Activated CD4-positive, alpha-beta T cell treated with anti-CD3 and anti-CD28 coated beads, Interleukin-2, amount 50 U/mL, for 48 hours (primary cell): ENCODE measurements around the gene EML1.
"Not testable (repeated sequence)": the region's sequence is repeated elsewhere in the genome, so short reads cannot be mapped to it uniquely, and the experiment has no call there.

Experiments used
- DNase-seq, 2 experiments: peaks; one replicate each; pipeline ENCODE4 v3.0.0-alpha.2; 2020

EML1 gene

DNA sequence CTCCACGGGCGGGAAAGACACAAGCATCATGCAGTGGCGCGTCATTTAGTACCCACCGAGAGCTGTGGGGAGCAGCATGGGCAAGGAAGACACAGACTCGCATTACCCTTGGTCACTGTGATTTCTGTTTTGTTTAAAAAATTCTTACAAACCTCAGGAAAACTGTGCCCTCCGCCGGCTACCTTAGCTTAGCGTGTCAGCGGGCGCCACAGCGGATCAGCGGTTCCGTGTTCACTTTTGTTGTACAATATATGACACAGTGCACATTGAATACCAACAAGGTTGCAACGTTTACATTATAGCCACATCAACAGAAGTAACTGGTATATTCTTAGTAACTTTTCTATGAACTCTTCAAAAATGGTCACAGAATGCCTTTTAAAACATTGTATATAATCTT lies 146.9 kb downstream of the EML1 start:
- no peak for DNase-seq

DNA sequence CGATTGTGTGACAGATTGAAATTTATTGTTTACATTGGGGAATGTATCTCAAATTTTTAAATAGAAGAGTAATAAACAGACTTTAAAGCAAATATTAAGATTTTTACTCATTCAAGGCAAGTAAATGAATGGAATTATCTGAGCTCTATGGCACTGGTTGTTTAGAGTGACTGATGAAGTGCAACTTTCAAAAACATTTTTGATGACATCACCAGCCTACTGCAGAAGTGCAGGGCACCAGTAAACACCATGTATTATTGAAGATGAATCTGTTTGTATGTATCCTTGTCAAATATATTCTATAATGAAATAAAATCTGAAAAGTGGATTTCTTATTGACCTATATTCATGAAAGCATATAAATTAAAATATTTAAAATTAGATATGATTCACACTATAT lies 148.0 kb downstream of the EML1 start:
- DNase-seq, result no peak

DNA sequence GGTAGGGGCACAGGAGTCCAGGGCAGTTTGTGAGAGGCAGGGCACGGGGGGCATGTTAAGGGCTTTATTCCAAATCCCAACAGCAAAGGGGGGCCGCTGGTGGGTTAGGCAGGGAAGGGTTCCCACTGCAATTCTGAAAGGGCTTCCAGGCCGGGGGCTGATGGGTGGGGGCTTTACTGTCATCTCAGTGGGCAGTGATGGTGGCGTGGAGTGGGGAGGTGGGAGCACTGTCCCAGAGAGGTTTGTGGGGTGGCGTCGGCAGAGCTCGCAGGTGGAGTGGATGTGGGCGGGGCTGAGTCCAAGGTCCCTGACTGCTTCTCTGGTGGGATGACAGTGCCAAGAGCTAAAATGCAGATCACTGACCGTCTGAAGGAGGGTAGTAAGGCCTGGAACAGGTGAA lies 150.4 kb downstream of the EML1 start:
- no peak for DNase-seq

DNA sequence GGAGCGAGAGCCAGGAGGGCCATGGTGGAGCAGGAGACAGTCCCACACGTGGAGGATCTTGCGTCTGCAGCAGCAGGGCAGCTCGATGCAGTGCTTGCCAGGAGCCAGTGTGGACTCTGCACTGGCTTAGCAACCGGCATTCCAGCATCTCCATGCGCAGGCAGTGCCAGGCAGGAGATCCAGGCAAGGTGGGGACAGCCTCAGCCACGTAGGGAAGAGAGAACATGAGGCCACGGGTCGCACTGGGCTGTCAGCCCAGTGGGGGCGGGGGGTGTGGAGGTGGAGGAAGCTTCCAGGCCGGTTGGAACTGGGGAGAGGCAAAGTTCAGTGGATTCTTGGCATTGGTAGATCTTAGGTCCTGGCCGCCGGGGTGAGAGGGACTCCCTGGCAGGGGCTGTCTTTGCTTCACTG lies 151.0 kb downstream of the EML1 start:
- no peak for DNase-seq

DNA sequence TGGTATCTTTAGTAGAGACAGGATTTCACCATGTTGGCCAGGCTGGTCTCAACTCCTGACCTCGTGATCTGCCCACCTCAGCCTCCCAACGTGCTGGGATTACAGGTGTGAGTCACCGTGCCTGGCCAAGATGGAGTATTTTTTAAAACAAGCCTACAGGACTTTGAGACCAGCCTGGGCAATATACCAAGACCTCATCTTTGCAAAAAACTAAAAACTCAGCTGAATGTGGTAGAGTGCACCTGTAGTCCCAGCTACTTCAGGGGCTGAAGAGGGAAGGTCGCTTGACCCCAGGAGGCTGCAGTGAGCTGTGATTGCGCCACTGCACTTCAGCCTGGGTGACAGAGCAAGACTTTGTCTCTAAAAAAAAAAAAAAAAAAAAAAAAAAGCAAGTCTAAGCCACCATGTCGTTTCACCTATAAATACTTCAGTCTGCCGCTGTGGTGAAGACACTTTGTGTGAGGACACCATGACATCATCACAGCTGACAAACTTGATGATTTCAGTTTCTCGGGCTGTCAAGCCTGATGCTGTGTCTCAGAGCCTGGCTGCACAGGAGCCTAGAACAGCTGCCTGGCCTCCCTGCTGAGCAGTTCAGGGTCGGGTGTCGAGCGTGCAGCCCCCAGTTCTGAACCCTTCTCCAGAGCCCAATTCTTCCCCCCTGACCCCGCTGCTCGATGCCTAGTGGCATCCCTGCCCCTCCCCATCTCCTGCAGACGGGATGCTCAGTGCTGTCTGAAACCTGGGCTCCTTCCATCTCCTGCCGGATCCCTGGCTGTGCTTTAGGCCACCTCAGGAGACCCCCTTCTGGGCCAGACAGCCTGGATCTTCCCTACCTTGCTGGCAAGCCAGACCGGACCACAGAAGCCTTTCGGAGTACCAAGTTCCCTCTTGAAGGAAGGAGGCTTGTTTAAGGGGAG lies 152.8 kb downstream of the EML1 start:
- DNase-seq, result no peak

DNA sequence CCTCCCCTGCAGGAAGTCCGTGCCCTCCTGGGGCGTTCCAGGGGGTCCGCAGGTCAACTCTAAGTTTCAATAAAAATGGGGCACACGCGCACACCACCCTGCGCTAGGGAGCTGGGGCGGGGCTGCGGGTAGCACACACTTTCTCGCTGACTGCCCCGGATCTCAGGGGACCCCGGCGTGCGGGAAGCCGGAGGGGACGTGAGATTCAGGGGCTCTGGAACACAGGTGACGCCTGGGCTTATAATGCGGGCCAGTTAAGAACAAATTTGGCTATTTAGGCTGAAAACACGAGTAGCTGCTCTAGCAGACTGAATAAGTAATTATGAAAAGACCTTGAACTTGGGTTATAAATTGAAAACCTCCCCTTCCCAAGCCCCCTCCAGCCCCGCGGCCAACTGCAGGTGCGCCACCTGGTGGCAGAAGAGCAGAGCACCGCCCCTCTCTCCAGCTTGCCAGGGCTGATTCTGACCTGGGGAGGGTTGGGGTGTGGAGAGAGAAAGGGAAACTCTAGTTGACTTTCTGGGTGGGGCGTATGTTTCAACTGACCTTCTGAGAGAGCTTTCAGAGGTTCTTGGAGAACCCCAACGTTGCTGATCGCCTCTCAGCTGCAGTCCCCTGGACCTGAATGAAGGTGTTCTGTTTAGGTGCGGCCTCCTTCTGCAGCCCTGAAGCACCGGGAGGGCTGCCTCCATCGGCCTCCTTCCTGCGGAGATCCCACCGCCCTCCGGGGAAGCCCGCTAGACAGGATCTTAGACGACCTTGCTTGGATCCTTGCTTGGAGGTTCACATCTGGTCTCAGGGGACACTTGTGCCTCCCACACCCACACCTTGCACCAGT lies 153.7 kb downstream of the EML1 start:
- peak; percentile 54 to 62 for DNase-seq

DNA sequence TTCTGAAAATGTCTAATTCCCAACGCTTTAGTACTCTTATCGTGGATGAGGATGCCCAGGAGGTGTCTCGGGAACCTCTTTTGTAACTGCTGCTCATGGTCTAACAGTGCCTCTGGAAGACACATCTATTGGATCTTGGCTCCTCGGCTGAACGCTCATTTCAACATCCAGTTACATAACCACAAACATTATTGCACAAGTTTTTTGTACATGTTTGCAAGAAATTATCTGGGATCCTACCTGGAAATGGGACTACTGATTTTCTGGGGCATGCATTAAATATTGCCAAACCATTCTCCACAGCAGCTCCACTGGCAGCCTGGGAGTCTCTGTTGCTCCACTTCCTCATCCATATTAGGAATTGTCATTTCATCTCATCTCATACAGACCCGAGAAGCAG lies 154.5 kb downstream of the EML1 start:
- no peak for DNase-seq

DNA sequence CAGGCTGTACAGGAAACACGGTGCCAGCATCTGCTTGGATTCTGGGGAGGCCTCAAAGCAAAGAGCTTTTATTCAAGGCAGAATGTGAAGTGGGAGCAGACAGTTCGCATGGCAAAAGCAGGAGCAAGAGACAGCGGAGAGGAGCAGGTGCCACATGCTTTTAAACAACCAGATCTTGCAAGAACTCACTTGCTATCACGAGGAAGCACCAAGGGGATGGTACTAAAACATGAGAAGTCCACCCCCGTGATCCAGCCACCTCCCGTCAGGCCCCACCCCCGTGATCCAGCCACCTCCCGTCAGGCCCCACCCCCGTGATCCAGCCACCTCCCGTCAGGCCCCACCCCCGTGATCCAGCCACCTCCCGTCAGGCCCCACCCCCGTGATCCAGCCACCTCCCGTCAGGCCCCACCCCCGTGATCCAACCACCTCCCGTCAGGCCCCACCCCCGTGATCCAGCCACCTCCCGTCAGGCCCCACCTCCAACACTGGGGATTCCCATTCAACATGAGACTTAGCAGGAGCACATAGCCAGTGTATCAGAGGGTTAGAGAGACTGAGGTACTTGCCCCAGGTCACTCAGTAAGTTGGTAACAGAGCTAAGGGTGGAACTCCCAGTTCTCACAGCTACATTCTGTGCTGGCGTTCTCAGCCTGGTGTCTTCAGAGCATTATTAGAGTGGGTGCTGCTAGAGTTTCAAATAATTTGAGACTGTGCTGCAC lies 156.0 kb downstream of the EML1 start:
- not testable (repeated sequence) for DNase-seq

DNA sequence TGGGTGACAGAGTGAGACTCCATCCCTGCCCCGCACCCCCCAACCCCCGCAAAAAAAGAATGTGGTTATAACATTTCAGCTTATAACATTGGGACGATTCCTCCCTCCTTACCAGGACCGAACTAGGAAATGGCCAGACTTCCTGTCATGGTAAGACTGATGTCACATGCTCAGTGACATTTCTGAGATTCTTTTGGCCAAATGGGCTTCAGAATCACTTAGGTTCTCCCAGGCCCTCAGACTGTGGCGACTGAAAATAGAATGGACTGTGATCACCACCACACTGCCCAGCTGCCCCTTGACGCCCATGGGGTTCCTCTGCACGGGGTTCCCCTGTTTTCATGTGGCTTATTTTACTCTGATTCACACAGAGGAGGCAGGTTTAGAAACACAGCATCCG lies 157.0 kb downstream of the EML1 start:
- DNase-seq, result no peak

DNA sequence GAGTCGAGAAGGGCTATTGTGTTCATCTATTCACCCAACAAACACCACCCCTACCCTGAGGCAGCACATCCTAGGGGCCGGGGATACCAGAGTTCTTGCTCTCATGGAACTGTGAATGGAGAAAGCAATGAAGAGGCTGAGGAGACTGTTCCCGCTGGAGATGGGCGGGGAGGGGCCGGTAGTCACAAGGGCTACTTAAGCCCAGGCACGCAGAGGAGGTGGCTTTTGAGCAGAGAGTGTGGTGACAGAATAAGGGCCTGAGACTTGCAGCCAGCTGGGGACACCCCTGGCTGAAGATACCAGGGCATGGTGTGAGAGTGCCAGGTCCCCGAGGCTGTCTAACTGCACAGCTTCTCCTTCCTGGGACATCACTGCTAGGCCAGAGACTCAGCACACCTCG lies 157.9 kb downstream of the EML1 start:
- no peak for DNase-seq

DNA sequence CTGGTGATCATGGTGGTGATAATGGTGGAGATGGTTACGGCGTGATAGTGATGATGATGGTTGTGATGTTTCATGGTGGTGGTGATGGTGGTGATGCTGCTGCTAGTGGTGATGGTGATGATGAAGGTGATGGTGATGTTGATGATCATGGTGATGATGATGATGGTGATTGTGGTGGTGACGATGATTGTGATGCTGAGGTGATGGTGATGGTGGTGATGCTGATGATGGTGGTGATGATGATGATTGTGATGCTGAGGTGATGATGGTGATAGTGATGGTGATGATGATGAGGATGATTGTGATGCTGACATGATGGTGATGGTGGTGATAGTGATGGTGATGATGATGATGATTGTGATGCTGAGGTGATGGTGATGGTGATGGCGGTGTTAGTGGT lies 158.8 kb downstream of the EML1 start:
- no peak for DNase-seq

DNA sequence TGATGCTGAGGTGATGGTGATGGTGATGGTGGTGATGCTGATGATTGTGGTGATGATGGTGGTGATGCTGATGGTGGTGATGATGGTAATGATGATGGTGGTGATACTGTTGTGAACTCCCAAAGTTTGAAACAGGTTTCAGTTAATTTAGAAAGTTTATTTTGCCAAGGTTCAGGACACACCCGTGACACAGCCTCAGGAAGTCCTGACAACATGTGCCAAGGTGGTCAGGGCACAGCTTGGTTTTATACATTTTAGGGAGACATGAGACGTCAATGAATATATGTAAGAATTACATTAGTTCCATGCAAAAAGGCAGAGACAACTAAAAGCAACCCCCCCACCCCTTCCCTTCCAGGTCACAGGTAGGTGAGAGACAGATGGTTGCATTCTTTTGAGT lies 159.2 kb downstream of the EML1 start:
- no peak for DNase-seq

DNA sequence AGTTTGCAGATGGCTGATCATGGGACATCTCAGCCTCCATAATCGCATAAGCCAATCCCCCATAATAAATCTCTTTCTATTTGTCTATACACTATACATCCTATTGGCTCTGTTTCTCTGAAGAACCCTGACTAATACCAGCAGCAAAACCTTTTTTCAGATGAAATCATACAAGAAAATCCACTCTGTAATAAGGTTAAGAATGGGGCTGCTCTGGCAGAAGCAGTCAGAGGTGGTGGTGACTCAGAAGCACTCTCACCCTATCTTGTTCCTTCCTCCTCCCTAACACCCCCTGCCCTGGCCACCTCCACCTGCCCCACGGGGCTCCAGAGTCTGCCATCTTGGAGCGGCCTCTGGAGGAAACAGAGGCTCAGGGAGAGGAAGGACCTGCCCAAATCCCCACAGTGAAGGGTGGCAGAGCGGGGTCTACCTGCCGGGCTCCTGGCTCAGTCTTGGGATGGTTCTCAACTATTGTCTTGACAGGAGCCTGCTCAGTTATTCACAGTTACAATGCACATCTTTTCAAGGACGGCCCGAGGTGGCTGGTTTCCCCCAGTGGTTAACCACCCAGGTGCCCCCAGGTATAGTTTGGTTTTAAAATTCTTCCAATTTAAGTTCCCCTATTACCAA lies 162.7 kb downstream of the EML1 start:
- no peak for DNase-seq

DNA sequence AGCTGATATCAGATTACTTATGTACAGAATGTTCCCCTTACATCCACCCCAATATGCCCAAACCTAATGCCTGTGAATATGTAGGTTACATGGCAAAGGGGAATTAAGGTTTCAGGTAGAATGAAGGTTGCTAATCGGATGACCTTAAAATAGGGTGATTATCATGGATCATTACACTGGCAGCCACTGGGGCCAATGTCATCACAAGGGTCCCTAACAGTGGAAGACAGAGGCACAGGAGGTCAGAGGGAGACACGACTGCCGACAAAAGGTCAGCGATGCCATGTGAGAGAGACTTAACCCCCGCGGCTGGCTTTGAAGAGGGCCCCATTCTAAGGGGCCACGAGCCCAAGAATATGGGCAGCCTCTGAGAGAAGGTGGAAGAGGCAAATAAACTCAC lies 165.2 kb downstream of the EML1 start:
- no peak for DNase-seq

DNA sequence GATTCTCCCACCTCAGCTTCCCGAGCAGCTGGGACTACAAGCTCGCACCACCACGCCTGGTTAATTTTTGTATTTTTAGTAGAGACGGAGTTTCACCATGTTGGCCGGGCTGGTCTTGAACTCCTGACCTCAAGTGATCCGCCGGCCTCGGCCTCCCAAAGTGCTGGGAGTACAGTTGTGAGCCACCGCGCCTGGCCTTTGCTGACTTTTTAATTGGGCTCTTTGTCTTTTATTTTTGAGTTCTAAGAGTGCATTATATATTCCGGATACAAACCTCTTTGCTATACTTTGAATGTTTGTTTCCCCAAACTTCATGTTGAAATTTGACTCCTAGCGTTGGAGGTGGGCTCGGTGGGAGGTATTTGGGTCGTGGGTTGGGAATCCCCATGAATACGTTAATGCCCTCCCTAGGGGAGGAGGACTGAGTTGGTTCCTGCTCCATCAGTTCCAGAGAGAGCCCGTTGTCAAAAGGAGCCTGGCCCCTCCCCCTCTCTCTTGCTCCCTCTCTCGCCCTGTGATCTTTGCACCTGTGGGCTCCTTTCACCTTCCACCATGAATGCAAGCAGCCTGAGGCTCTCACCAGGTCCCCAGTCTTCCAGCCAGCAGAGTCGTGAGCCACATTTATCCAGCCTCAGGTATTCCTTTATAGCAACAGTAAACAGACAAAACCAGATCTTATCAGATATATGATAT lies 168.8 kb downstream of the EML1 start:
- no peak for DNase-seq

DNA sequence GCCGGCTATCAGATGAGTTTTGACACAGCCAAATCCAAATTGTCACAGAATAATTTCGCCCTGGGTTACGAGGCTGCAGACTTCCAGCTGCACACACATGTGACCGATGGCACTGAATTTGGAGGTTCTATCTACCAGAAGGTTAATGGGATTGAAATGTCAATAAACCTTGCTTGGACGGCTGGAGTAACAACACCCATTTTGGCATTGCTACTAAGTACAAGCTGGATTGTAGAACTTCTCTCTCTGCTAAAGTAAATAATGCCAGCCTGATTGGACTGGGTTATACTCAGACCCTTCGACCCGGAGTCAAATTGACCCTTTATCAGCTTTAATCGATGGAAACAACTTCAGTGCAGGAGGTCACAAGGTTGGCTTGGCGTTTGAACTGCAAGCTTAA lies 171.8 kb downstream of the EML1 start:
- no peak for DNase-seq

DNA sequence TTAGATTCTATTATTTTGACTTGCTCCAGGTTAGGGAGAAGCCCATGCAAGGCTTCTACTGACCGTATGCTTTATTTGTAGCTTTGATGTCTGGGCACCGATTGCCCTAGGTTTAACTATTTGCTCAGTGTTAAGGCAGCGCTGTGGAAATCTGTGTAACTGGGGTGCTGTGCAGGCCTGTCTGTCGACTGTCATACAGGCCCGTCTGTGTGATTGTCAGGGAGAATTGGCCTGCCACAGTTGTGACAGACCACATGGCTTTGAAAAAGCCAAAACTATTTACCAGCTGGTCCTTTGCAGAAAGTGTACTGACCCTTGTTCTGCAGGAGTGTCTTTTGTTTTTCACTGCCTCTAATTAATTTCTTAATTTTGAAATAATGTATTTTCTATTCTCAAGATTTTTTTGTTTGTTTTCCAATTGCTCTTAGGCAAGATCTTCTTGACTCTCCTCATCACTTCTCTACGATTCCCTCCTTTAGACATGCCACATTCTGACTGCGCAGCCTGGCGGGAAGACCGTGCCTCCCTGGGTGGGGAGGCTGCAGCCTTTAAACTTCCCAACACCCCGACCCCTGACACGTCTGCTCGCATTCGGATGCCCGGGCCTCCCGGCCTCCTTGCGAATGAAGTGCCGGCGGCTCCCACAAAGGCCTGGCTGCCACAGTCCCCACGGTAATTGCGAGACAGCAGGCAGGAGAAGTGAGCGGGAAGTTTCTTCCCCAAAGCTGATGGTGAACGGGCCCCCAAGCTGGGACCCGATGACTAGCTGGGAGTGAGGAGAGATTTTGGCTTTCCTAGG lies 173.0 kb downstream of the EML1 start:
- DNase-seq, result no peak

DNA sequence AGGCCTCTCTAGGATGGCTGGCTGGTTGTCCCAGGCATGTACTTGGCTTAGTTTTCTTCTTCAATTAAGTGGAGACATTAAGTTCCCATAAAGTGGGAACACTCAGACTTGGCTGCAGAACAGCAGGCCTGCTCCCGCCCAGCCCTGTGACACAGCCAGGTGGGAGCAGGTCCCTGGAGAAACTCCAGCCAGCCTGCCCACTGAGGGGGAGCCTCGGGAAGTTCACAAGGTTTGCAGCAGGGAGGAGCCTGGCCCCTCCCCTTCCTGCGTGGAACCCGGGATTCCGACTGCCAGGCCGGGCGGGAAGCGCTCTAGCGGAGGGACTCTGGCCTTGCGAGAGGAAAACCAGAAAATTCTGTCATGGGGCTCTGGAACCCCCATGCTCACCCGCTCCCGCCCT lies 173.7 kb downstream of the EML1 start:
- no peak for DNase-seq

DNA sequence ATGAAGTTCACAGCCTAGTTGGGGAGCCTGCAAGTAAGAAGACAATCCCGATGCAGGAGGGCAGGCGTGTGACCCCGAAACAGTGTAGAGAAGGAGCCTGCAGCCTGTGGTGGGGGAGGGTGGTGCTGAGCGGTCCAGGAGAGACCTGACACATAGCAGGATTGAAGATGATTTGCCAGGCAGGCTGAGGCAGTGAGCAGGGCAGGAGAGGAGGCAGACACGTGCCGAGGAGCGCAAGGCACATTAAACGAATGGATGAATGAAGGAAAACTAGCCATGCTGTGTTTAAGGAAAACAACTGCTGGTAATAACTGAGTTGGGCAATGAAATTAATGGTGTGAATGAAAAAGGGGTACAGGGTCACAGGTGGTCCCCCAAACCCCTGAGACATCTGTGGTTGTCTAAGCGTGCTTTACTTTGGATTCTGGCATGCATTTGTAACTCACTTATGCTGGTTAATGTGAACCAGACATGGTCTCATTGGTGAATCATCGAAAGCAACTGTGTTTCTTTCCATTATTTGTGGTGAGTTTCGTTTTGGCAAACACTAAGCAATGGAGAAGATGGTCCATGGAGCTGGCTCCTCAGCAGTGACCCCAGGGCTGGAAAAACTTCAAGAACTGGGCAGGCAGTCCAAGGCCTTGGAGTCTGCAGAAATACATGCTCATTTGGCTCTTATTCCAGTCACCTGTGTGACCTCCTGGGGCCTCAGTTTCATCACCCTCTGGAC lies 175.1 kb downstream of the EML1 start:
- DNase-seq, result no peak

DNA sequence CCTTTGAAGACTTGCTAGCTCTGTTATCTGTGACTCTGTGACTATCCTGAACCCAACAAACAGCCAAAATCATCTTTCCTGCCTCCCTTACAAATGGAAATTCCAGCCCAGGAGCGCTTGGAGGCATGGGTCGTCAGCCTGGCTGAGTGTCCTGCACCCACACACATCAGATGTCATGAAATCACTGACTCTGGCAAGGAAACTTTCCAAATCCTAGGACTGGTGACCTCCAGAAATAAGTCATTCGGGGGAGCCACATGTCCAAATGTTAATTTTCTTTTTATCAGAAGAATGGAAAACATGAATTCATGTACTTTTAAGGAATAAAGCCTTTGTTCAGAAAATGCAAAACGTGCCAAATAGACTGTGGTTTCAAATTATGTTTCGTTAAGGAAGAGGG lies 175.7 kb downstream of the EML1 start:
- DNase-seq, result no peak
